Loucy (cell line): Measurements from ENCODE around the gene UBE2D4.
A peak's percentile ranks its signal among the peaks of the same experiment; 100 is the strongest.

Experiments
- CTCF ChIP-seq: fragments of 200-600 bp; sonication (generic); conservative IDR thresholded peaks from 2 replicates; pipeline ENCODE4 v1.5.1; 2014; ENCODE audit warnings: mild to moderate bottlenecking, antibody characterized with exemption, low read length
- EZH2phosphoT487 ChIP-seq: fragments of 200-600 bp; IDR thresholded peaks from 2 replicates; pipeline ENCODE4 v1.6.1; 2018; ENCODE audit warnings: antibody characterized with exemption, mild to moderate bottlenecking, moderate library complexity, borderline replicate concordance

- TF ChIP-seq CTCF (peak; percentile 70), EZH2phosphoT487 (no peak)
These were observed 28.4 kb downstream of the UBE2D4 start for GRCh38 chr7:43954524-43955228.
